Measurements from ENCODE around the gene ZFP62.

The ZFP62 gene

GRCh38 chr5:180808461-180809000, 52.5 kb downstream of the ZFP62 start:
- DNase-seq: no peak

GRCh38 chr5:180807654-180808414, 53.2 kb downstream of the ZFP62 start:
- no peak for DNase-seq

GRCh38 chr5:180807046-180807445, 54.0 kb downstream of the ZFP62 start:
- DNase-seq: no peak

- no peak for DNase-seq
Measured at GRCh38 chr5:180806351-180807011, 54.6 kb downstream of the ZFP62 start.

GRCh38 chr5:180804129-180804618, 56.9 kb downstream of the ZFP62 start:
- DNase-seq: no peak

GRCh38 chr5:180803181-180804128, 57.6 kb downstream of the ZFP62 start:
- DNase-seq: peak; percentile 72

- DNase-seq: peak; percentile 67
Measured at GRCh38 chr5:180802325-180803180, 58.5 kb downstream of the ZFP62 start, which contains the start of gene MGAT1. Gene MGAT1, minus strand, starts transcription at chr5:180802806. Its CDS starts 9,835 bp downstream, at chr5:180792971.

GRCh38 chr5:180801596-180802324, 59.3 kb downstream of the ZFP62 start:
- no peak for DNase-seq

- DNase-seq: no peak
Measured at GRCh38 chr5:180799902-180800801, 60.9 kb downstream of the ZFP62 start.

GRCh38 chr5:180799194-180799593, 61.9 kb downstream of the ZFP62 start:
- DNase-seq: no peak

- no peak for DNase-seq
Measured at GRCh38 chr5:180798193-180798592, 62.9 kb downstream of the ZFP62 start.

All from effector CD4-positive, alpha-beta T cell (primary cell).